Panc1 (cell line): Measurements from ENCODE around the gene DNAAF3. TPM values are rescaled to one million over a fixed set of nuclear protein-coding genes. Genes with fewer than 3 reads are reported as not detected.

Experiments used
- ATAC-seq: fragments of 200-7000 bp; cut with Tn5 transposase; 2 replicates; pipeline ENCODE4 v1.9.1; 2020; ENCODE audit warnings: mild to moderate bottlenecking, moderate library complexity
- BruUV-seq: library from RNA; stranded (reverse); fragments of 400-500 nt; replicated peaks from 2 replicates; lab custom pipeline; 2021; lab: Mats Ljungman, UMichigan
- CTCF ChIA-PET: fragments of 300-600 bp; sonication (Branson Sonifier 250); formaldehyde crosslinking; loops from one replicate; lab custom pipeline; 2022; ENCODE audit warnings: antibody characterized with exemption; lab: Charles Lee
- POLR2A ChIA-PET: fragments of 300-600 bp; sonication (Branson Sonifier 250); formaldehyde crosslinking; loops from one replicate; lab custom pipeline; 2022; ENCODE audit warnings: antibody characterized with exemption; lab: Charles Lee
- DNase-seq: peaks from one replicate; pipeline ENCODE4 v3.0.0-alpha.2; 2010; ENCODE audit warnings: low read depth, low spot score
- H3K27ac ChIP-seq: 2 replicates; pipeline ENCODE4 v1.5.1; 2011; ENCODE audit warnings: mild to moderate bottlenecking, low read length, inconsistent platforms
- H3K27me3 ChIP-seq: fragments of 200-500 bp; sonication (Bioruptor generic); 2 replicates; pipeline ENCODE4 v1.6.0; 2014; ENCODE audit warnings: low read length, inconsistent platforms; ENCODE audit not compliant: control insufficient read depth, insufficient read depth
- H3K36me3 ChIP-seq: fragments of 200-500 bp; sonication (Bioruptor generic); 2 replicates; pipeline ENCODE4 v1.5.1; 2014; ENCODE audit warnings: inconsistent platforms, mild to moderate bottlenecking, low read length, moderate library complexity; ENCODE audit not compliant: control insufficient read depth, insufficient read depth
- H3K4me1 ChIP-seq: 2 replicates; pipeline ENCODE4 v1.5.1; 2011; ENCODE audit warnings: inconsistent platforms, mild to moderate bottlenecking, low read length, moderate library complexity; ENCODE audit not compliant: control insufficient read depth, insufficient read depth
- H3K4me3 ChIP-seq, 2 experiments: 2 replicates each; pipeline ENCODE4 v1.5.1; 2011 to 2012; ENCODE audit warnings: low read depth in 2 of 2, low read length in 2 of 2, mild to moderate bottlenecking in 2 of 2, inconsistent platforms in 1 of 2, moderate library complexity in 1 of 2
- H3K9me3 ChIP-seq: fragments of 200-500 bp; sonication (Bioruptor generic); 2 replicates; pipeline ENCODE4 v1.5.1; 2014; ENCODE audit warnings: low read depth, mild to moderate bottlenecking, inconsistent platforms, low read length, moderate library complexity; ENCODE audit not compliant: control insufficient read depth, insufficient read depth
- CTCF ChIP-seq: fragments of 450-650 bp; IDR thresholded peaks from 2 replicates; pipeline ENCODE4 v1.5.1; 2017; ENCODE audit warnings: mild to moderate bottlenecking
- POLR2AphosphoS5 ChIP-seq: IDR thresholded peaks from 2 replicates; pipeline ENCODE4 v1.6.1; 2012; ENCODE audit warnings: mild to moderate bottlenecking, low read depth, low read length, moderate library complexity
- REST ChIP-seq, 2 experiments: IDR thresholded peaks; 2 replicates each; pipeline ENCODE4 v1.6.1; 2011 to 2012; ENCODE audit warnings: low read depth in 2 of 2, control low read depth in 1 of 2, low read length in 1 of 2, mild to moderate bottlenecking in 1 of 2, moderate library complexity in 1 of 2; ENCODE audit not compliant: insufficient read depth in 1 of 2
- SIN3A ChIP-seq: IDR thresholded peaks from 2 replicates; pipeline ENCODE4 v1.6.1; 2012; ENCODE audit warnings: low read depth, mild to moderate bottlenecking, low read length, moderate library complexity, borderline replicate concordance; ENCODE audit not compliant: insufficient read depth
- TCF7L2 ChIP-seq: IDR thresholded peaks from 2 replicates; pipeline ENCODE4 v1.6.1; 2011; ENCODE audit warnings: mild to moderate bottlenecking, low read depth, low read length, inconsistent platforms
- in situ Hi-C: cut with HindIII; loops from 2 replicates; pipeline ENCODE4 v1.10.0; 2016; ENCODE audit warnings: low sequenced_read_pairs, low pct_unique_long_range_greater_than_20kb
- intact Hi-C: fragments of 100-400 bp; cut with micrococcal nuclease; formaldehyde crosslinking; loops from one replicate; pipeline ENCODE4 v1.10.0; 2022; ENCODE audit not compliant: unreplicated experiment
- total RNA-seq: library from RNA; stranded (reverse); gene quantifications from one replicate; pipeline ENCODE4 v1.2.1, GENCODE V29; 2021; ENCODE audit not compliant: unreplicated experiment

The DNAAF3 gene
- total RNA-seq, 1 experiment from 2014 or later = 12.4 TPM

GRCh38 chr19:55212447-55212846 lies 46.0 kb upstream of the DNAAF3 start:
- CTCF ChIA-PET = no interaction called here
- ATAC-seq = no peak
- intact Hi-C loops = no loop called here

More at GRCh38 chr19:55212447-55212846, 46.0 kb upstream of the DNAAF3 start:
- H3K27me3 ChIP-seq = no peaks in the 10 kb centered on the region
- in situ Hi-C loops = no loop called here
- peak overlapping the region; percentile 8; the same call in 1 of the 2 replicates for H3K27ac ChIP-seq
- peaks cover 34% of the 10 kb centered on the region for H3K4me1 ChIP-seq
- no peaks in the 10 kb centered on the region for H3K36me3 ChIP-seq
- TF ChIP-seq SIN3A = no peak
- no peak for TF ChIP-seq CTCF
- no peak for TF ChIP-seq TCF7L2
- no peak for TF ChIP-seq REST (IDR thresholded peaks at IDR 0.05; ENCODE audit: insufficient read depth in 1 of 2, low read depth in 2 of 2, low read length in 1 of 2)
- TF ChIP-seq POLR2AphosphoS5 = no peak
- POLR2A ChIA-PET = no interaction called here
- H3K4me3 ChIP-seq = no peak overlapping the region
- no TSS peak for BruUV-seq
- no peak for DNase-seq
- H3K9me3 ChIP-seq = peaks cover 8% of the 10 kb centered on the region; the same call in 1 of the 2 replicates
